SJSA1 (cell line): Measurements from ENCODE around the gene SLC7A14. TPM values are rescaled to one million over a fixed set of nuclear protein-coding genes. Genes with fewer than 3 reads are reported as not detected.

Experiments
- DNase-seq, 2 experiments: peaks; one replicate each; pipeline ENCODE4 v3.0.0-alpha.2; 2015 to 2020; ENCODE audit warnings: low spot score in 2 of 2, low read depth in 1 of 2
- H3K27ac ChIP-seq: fragments of 250-450 bp; sonication (Bioruptor Pico); 2 replicates; pipeline ENCODE4 v1.5.1; 2020; ENCODE audit warnings: mild to moderate bottlenecking, moderate library complexity
- H3K27me3 ChIP-seq: fragments of 250-450 bp; sonication (Bioruptor Pico); replicated peaks from 2 replicates; pipeline ENCODE4 v1.5.1; 2020; ENCODE audit warnings: mild to moderate bottlenecking, moderate library complexity
- H3K36me3 ChIP-seq: fragments of 250-450 bp; sonication (Bioruptor Pico); 2 replicates; pipeline ENCODE4 v1.5.1; 2020; ENCODE audit warnings: mild to moderate bottlenecking
- H3K4me1 ChIP-seq: fragments of 250-450 bp; sonication (Bioruptor Pico); replicated peaks from 2 replicates; pipeline ENCODE4 v1.6.1; 2021; ENCODE audit warnings: mild to moderate bottlenecking
- H3K4me3 ChIP-seq: fragments of 250-450 bp; sonication (Bioruptor Pico); 2 replicates; pipeline ENCODE4 v1.5.1; 2020; ENCODE audit warnings: mild to moderate bottlenecking
- H3K9me3 ChIP-seq: fragments of 250-450 bp; sonication (Bioruptor Pico); replicated peaks from 2 replicates; pipeline ENCODE4 v1.5.1; 2020; ENCODE audit warnings: mild to moderate bottlenecking
- total RNA-seq: library from RNA; depleted of rRNA; stranded (reverse); fragments of >200 nt; shearing (Covaris generic); gene quantifications from 2 replicates; pipeline ENCODE4 v1.2.3, GENCODE V29; 2014

Gene SLC7A14
- total RNA-seq, 1 experiment from 2014 or later, result not detected

- no peak overlapping the region for H3K27ac ChIP-seq
- H3K4me1 ChIP-seq, result peaks cover 22% of the 10 kb centered on the region
- H3K36me3 ChIP-seq, result no peaks in the 10 kb centered on the region
- DNase-seq, result no peak
- no peak overlapping the region for H3K4me3 ChIP-seq
- H3K9me3 ChIP-seq, result no peaks in the 10 kb centered on the region
- no peaks in the 10 kb centered on the region for H3K27me3 ChIP-seq
Measured at GRCh38 chr3:170425491-170426239, 160.2 kb downstream of the SLC7A14 start.

GRCh38 chr3:170424879-170425278, 161.0 kb downstream of the SLC7A14 start:
- Histone ChIP-seq H3K4me1 (peaks cover 18% of the 10 kb centered on the region), H3K4me3 (no peak overlapping the region), H3K9me3 (no peaks in the 10 kb centered on the region), H3K36me3 (no peaks in the 10 kb centered on the region), H3K27ac (no peak overlapping the region), H3K27me3 (no peaks in the 10 kb centered on the region)
- DNase-seq, result no peak

GRCh38 chr3:170423001-170423615, 162.8 kb downstream of the SLC7A14 start:
- H3K36me3 ChIP-seq, result no peaks in the 10 kb centered on the region
- no peak overlapping the region for H3K4me3 ChIP-seq
- H3K27me3 ChIP-seq, result no peaks in the 10 kb centered on the region
- peaks cover under 1% of the 10 kb centered on the region for H3K4me1 ChIP-seq
- DNase-seq, result no peak
- H3K9me3 ChIP-seq, result no peaks in the 10 kb centered on the region
- H3K27ac ChIP-seq, result no peak overlapping the region

GRCh38 chr3:170421758-170422157, 164.1 kb downstream of the SLC7A14 start:
- Histone ChIP-seq H3K4me1 (no peaks in the 10 kb centered on the region), H3K36me3 (no peaks in the 10 kb centered on the region), H3K9me3 (no peaks in the 10 kb centered on the region), H3K4me3 (no peak overlapping the region), H3K27ac (no peak overlapping the region), H3K27me3 (no peaks in the 10 kb centered on the region)
- DNase-seq, result no peak

- H3K27me3 ChIP-seq, result no peaks in the 10 kb centered on the region
- no peak overlapping the region for H3K4me3 ChIP-seq
- H3K9me3 ChIP-seq, result no peaks in the 10 kb centered on the region
- DNase-seq, result no peak
- H3K4me1 ChIP-seq, result no peaks in the 10 kb centered on the region
- H3K27ac ChIP-seq, result no peak overlapping the region
- no peaks in the 10 kb centered on the region for H3K36me3 ChIP-seq
Measured at GRCh38 chr3:170421111-170421641, 164.7 kb downstream of the SLC7A14 start.

GRCh38 chr3:170420307-170420821, 165.5 kb downstream of the SLC7A14 start:
- H3K27ac ChIP-seq, result no peak overlapping the region
- no peak for DNase-seq
- no peaks in the 10 kb centered on the region for H3K4me1 ChIP-seq
- H3K27me3 ChIP-seq, result no peaks in the 10 kb centered on the region
- H3K36me3 ChIP-seq, result no peaks in the 10 kb centered on the region
- H3K9me3 ChIP-seq, result no peaks in the 10 kb centered on the region
- no peak overlapping the region for H3K4me3 ChIP-seq

- no peak for DNase-seq
- Histone ChIP-seq H3K27ac (no peak overlapping the region), H3K4me3 (no peak overlapping the region), H3K4me1 (peaks cover 1% of the 10 kb centered on the region), H3K9me3 (no peaks in the 10 kb centered on the region), H3K36me3 (no peaks in the 10 kb centered on the region), H3K27me3 (no peaks in the 10 kb centered on the region)
Measured at GRCh38 chr3:170419557-170420087, 166.3 kb downstream of the SLC7A14 start.

- Histone ChIP-seq H3K27me3 (no peaks in the 10 kb centered on the region), H3K27ac (no peak within 1 kb of the TSS), H3K9me3 (no peaks in the 10 kb centered on the region), H3K4me3 (peak within 1 kb of the TSS; percentile 28), H3K36me3 (no peaks in the 10 kb centered on the region), H3K4me1 (peaks cover 10% of the 10 kb centered on the region)
- DNase-seq, result no peak
Measured at GRCh38 chr3:170418422-170419398, 167.2 kb downstream of the SLC7A14 start, which contains the start of gene CLDN11. CLDN11 (plus strand) TSS chr3:170418868; CDS start chr3:170419067, 199 bp downstream.

GRCh38 chr3:170417090-170417489, 168.8 kb downstream of the SLC7A14 start:
- Histone ChIP-seq H3K9me3 (no peaks in the 10 kb centered on the region), H3K27me3 (no peaks in the 10 kb centered on the region), H3K36me3 (no peaks in the 10 kb centered on the region), H3K27ac (no peak overlapping the region), H3K4me1 (peaks cover 12% of the 10 kb centered on the region), H3K4me3 (no peak overlapping the region)
- DNase-seq, result no peak

GRCh38 chr3:170414202-170414663, 171.6 kb downstream of the SLC7A14 start:
- no peaks in the 10 kb centered on the region for H3K36me3 ChIP-seq
- H3K27ac ChIP-seq, result peak overlapping the region; percentile 12; the same call in 1 of the 2 replicates
- DNase-seq, result peak; percentile 52 to 81
- no peaks in the 10 kb centered on the region for H3K9me3 ChIP-seq
- H3K4me1 ChIP-seq, result peaks cover 12% of the 10 kb centered on the region
- H3K4me3 ChIP-seq, result no peak overlapping the region
- H3K27me3 ChIP-seq, result no peaks in the 10 kb centered on the region

- Histone ChIP-seq H3K9me3 (no peaks in the 10 kb centered on the region), H3K27ac (no peak overlapping the region), H3K27me3 (no peaks in the 10 kb centered on the region), H3K36me3 (no peaks in the 10 kb centered on the region), H3K4me3 (no peak overlapping the region), H3K4me1 (peaks cover 12% of the 10 kb centered on the region)
- no peak for DNase-seq
Measured at GRCh38 chr3:170413291-170413690, 172.6 kb downstream of the SLC7A14 start.

- Histone ChIP-seq H3K4me3 (no peak overlapping the region), H3K27ac (no peak overlapping the region), H3K27me3 (no peaks in the 10 kb centered on the region), H3K9me3 (no peaks in the 10 kb centered on the region), H3K36me3 (no peaks in the 10 kb centered on the region), H3K4me1 (peaks cover 12% of the 10 kb centered on the region)
- DNase-seq, result peak in 1 of 2 experiments; percentile 18
Measured at GRCh38 chr3:170410428-170411029, 175.3 kb downstream of the SLC7A14 start.
